B cell (primary cell): ENCODE data around the gene CCDC81.

Experiments
- EZH2 ChIP-seq: IDR thresholded peaks from 2 replicates; pipeline ENCODE4 v1.6.1; 2012; ENCODE audit warnings: borderline replicate concordance, low read depth, mild to moderate bottlenecking, moderate library complexity, low read length; ENCODE audit not compliant: insufficient read depth, poor library complexity, severe bottlenecking
- TF ChIP-seq, protein P1 (sequence below): fragments of 200-600 bp; IDR thresholded peaks from one replicate; pipeline ENCODE4 v1.8.0; 2022; ENCODE audit warnings: antibody characterized with exemption, mild to moderate bottlenecking

DNA sequence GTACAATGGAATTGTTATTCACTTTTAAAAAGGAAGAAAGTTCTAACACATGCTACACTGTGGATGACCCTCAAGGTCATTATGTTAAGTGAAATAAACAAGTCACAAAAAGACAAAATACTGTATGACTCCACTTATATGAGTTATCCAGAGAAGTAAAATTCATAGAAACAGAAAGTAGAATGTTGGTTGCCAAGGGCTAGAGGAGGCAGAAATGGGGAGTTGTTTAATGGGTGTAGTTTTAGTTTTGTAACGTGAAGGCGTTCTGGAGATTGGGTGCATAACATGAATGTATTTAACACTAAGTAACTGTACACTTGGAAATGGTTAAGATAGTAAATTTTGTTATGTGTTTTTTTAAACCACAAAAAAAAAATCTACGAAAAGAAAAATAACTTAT lies 43.8 kb downstream of the CCDC81 start:
- TF ChIP-seq, protein P1, sequence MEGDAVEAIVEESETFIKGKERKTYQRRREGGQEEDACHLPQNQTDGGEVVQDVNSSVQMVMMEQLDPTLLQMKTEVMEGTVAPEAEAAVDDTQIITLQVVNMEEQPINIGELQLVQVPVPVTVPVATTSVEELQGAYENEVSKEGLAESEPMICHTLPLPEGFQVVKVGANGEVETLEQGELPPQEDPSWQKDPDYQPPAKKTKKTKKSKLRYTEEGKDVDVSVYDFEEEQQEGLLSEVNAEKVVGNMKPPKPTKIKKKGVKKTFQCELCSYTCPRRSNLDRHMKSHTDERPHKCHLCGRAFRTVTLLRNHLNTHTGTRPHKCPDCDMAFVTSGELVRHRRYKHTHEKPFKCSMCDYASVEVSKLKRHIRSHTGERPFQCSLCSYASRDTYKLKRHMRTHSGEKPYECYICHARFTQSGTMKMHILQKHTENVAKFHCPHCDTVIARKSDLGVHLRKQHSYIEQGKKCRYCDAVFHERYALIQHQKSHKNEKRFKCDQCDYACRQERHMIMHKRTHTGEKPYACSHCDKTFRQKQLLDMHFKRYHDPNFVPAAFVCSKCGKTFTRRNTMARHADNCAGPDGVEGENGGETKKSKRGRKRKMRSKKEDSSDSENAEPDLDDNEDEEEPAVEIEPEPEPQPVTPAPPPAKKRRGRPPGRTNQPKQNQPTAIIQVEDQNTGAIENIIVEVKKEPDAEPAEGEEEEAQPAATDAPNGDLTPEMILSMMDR = no peak
- no peak for TF ChIP-seq EZH2
